HG03354 (cell line): Measurements from ENCODE around the gene ARHGAP15.
"Not testable (repeated sequence)": the region's sequence is repeated elsewhere in the genome, so short reads cannot be mapped to it uniquely, and the experiment has no call there.

ENCODE experiments used
- ATAC-seq: cut with Tn5 transposase; IDR thresholded peaks from one replicate; pipeline ENCODE4 v1.9.1; 2021; ENCODE audit warnings: mild to moderate bottlenecking; ENCODE audit not compliant: unreplicated experiment, poor library complexity, severe bottlenecking

Gene ARHGAP15

GRCh38 chr2:143128681-143129580, at the start of gene ARHGAP15:
Gene ARHGAP15 (plus strand): TSS chr2:143129419.
- ATAC-seq, result peak; percentile 89

- no peak for ATAC-seq
Measured at GRCh38 chr2:143081616-143082015, 47.6 kb upstream of the ARHGAP15 start.

GRCh38 chr2:143083636-143084035, 45.6 kb upstream of the ARHGAP15 start:
- ATAC-seq, result no peak

DNA sequence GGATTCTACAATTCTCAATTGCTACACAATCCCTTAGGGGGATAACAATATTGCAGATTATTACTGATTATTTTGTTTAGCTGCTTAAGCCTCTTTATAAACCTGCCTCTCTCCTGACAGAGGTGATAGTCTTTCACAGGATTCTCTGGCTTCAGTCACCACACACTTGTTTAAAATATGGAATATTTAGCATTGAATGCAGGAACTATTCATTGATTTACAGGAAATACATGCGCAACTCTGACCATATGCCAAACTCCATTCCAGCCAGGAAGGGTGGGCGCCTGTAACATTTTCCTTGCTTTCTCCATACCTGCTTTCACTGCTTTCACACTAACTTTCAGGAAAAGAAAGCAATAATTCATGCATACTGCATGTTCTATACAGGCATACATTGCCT, 44.8 kb upstream of the ARHGAP15 start:
- ATAC-seq, result no peak

- peak; percentile 71 for ATAC-seq
Measured at GRCh38 chr2:143085125-143085784, 44.0 kb upstream of the ARHGAP15 start.

DNA sequence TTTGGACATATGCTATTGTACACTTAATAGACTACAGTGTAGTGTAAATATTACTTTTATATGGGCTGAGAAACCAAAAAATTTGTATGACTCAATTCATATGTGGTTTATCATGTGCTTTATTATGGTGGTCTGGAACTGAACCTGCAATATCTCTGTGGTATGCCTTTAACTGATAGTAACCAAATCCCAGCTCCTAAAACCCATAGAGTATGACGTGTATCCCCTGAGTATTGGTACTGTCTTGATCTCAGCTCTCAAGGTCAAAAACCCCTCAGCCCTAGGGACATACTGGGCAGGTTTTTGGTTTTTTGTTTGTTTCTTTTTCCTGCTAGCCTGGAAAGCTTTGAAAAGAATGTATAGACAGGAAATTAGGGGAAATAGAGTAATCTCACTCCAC, 42.2 kb upstream of the ARHGAP15 start:
- no peak for ATAC-seq

- ATAC-seq, result no peak
Measured at GRCh38 chr2:143088388-143088787, 40.8 kb upstream of the ARHGAP15 start.

GRCh38 chr2:143089520-143089919, 39.7 kb upstream of the ARHGAP15 start:
- ATAC-seq, result not testable (repeated sequence)

DNA sequence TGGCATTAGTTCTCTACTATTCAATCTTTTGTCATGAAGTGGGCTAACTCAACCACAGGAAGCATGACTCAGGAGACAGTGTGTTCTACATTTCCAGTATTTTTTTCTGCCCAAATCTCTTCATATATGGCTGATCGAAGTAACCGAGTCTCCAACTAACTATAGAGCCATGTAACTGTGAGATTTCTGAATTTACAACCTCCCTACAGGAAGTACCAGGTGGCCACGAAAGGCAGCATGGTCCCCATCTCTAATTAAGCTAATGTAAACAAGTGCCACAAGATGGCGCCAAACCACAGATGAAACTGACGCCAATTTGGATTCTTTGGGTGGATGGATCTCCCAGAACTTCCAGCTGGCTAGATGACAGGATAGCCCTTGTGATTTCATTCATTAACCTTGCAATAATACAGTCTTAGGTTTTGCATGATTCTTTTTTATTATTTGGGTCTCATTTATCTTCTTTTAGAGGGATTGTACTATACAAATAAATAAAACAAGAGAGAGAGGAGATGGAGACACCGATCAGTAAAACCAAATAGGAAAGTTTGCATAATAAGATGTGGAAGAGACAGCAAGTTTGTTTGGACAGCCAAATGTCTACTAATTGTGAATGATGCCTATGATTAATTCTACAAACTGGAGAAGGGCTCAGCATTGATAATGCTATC, 18.3 kb upstream of the ARHGAP15 start:
- ATAC-seq, result peak; percentile 88

DNA sequence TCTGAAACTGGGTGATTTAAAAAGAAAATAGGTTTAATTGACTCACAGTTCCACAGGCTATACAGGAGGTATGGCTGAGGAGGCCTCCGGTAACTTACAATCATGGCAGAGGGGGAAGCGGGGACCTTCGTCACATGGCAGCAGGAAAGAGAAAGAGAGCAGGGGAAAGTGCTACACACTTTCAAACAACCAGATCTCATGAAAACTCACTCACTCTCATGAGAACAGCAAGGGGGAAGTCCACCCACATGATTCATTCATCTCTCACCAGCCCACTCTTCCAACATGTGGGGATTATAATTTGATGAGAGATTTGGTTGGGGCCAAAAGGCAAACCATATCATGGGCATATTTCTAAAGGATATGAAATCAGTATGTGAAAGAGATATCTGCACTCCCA, 12.0 kb upstream of the ARHGAP15 start:
- no peak for ATAC-seq

DNA sequence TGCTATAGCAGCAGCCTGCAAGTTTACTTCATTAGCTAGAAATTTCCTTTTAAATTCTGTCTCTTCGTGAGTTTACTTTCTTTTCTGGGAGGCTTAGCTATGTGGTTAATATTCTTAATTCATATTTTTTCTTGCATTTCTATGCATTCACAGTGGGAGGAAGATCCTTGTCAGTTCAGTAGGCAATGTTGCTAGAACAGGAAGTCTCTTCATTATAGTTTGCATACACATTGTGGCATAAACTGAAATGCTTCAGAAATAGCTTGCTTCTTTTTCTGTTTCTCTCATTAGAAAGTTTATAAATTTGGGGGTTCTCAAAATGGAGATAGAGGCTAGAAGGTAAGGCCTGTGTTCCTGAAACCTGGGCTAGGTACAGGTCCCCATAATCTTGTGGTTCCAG, 8.1 kb upstream of the ARHGAP15 start:
- ATAC-seq, result no peak

GRCh38 chr2:143121957-143122356, 7.3 kb upstream of the ARHGAP15 start:
- ATAC-seq, result no peak

DNA sequence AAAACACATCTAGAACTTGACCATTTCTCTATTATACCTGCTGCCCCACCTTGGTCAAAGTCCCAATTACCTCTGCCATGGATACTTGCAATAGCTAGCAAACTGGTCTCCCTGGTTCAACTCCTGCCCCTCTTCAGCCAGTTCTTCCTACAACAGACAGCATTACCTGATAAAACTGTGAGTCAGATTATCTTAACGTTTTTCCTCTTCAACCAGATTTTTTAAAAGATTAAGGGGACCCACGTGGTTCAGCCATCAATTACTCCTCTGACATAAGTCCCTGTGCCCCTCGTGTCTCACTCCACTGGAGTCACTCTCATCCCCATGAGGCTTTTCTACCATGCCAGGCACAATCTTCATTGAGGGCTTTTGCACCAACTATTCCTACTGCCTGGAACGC, 5.3 kb upstream of the ARHGAP15 start:
- ATAC-seq, result no peak

- no peak for ATAC-seq
Measured at GRCh38 chr2:143124445-143124844, 4.8 kb upstream of the ARHGAP15 start.

DNA sequence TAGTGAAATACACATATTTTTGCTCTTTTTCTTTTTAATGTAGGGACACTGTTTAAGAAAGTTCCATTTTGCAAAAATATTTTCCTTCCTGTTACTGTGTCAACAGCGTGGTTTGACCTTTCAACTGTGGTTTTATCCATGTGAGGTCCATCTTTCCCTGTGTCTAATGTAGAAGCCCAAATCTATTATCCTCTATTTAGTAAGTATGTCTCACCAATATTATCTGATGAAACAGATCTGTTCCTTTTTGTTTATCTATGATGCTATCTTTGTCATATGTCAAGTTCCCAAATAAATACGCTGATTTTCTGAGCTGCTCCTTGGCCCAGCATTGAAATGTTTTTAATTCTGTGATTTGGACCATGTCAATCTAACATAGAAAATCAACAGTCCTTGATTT, 3.5 kb upstream of the ARHGAP15 start:
- no peak for ATAC-seq

GRCh38 chr2:143132355-143132754, 3.1 kb downstream of the ARHGAP15 start:
- no peak for ATAC-seq

- no peak for ATAC-seq
Measured at GRCh38 chr2:143133783-143134182, 4.6 kb downstream of the ARHGAP15 start.

DNA sequence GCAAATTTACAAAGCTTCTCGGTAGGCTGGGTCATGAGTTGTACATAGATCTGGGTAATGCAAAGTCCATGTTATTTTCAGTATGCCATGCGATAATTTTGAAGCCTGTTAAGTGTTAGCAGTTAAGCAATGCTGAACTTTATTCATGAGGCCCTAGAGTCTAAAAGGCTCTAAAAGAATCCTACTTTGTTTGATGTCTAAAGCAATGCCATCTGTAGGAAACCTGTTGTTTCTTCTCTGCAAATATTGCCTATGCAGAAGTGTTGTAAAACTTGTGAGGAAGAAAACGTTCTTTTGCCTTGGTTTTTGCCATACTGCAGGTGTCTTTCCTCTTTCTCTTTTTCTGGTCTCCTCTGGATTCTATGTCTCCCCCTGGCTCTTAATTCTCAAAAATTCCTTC, 9.1 kb downstream of the ARHGAP15 start:
- ATAC-seq, result no peak

GRCh38 chr2:143139835-143140393, 10.7 kb downstream of the ARHGAP15 start:
- ATAC-seq, result peak; percentile 36
